COLO829 (cell line): ENCODE results near the gene ATG9B.
A peak's percentile ranks its signal among the peaks of the same experiment; 100 is the strongest.

Experiments used
- DNase-seq: peaks from one replicate; pipeline ENCODE4 v3.0.0; 2012; ENCODE audit warnings: low spot score

Gene ATG9B

DNA sequence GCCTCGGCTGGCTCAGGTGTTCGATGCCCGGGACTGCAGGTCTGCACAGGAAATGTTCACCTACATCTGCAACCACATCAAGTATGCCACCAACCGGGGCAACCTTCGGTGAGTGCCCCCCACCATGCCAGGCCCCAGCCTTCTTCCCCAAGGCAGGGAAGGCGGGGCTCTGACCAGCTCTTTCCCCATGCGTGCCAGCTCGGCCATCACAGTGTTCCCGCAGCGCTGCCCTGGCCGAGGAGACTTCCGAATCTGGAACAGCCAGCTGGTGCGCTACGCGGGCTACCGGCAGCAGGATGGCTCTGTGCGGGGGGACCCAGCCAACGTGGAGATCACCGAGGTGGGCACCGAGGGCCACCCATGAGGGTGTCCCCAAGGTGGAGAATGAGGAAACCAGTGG is 26.0 kb downstream of the ATG9B start:
- no peak for DNase-seq

DNA sequence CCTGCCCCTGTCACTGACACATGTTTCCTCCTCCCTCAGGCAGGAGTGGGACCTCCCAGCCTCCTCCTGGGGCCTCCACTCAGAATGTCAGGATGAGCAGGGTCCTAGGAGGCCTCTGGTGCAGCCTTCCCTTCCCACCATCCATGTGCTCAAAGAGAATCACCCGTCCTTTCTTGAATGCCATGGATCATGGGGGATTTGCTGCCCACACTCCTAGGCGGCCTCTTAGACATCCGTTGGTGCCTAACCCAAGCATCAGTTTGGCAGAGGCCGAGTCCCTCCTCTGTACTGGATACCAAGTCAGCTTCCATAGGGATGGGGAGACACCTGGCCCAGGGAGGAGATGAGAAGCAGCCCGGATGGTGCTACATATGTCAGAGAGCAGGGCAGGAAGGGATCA is 26.5 kb downstream of the ATG9B start:
- no peak for DNase-seq

DNA sequence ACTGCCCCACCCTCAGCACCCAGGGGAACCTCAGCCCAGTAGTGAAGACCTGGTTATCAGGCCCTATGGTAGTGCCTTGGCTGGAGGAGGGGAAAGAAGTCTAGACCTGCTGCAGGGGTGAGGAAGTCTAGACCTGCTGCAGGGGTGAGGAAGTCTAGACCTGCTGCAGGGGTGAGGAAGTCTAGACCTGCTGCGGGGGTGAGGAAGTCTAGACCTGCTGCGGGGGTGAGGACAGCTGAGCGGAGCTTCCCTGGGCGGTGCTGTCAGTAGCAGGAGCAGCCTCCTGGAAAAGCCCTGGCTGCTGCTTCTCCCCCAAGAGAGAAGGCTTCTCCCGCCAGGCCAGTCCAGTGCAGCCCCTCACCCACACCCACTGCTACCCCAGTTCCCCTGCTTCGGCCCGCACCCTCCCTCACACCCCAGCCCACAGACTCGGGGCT is 27.2 kb downstream of the ATG9B start:
- DNase-seq: no peak

DNA sequence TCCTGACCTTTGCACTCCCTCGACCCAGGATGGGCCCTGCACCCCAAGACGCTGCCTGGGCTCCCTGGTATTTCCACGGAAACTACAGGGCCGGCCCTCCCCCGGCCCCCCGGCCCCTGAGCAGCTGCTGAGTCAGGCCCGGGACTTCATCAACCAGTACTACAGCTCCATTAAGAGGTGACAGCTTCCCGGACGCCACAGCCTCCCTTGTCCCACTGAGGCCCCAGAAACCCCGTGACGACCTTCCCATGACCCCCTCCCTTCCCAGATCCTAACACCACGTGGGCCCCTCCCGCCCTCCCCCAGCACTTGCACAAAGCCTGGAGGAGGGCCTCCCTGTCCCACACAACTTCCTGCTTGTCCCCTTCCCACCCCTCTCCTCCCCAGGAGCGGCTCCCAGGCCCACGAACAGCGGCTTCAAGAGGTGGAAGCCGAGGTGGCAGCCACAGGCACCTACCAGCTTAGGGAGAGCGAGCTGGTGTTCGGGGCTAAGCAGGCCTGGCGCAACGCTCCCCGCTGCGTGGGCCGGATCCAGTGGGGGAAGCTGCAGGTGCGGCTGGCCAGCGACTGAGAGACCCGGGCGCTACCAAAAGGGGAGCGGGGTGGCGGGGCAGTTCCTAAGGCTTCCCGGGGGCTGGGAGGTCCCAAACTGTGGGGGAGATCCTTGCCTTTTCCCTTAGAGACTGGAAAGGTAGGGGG is 27.8 kb downstream of the ATG9B start:
- DNase-seq: no peak

DNA sequence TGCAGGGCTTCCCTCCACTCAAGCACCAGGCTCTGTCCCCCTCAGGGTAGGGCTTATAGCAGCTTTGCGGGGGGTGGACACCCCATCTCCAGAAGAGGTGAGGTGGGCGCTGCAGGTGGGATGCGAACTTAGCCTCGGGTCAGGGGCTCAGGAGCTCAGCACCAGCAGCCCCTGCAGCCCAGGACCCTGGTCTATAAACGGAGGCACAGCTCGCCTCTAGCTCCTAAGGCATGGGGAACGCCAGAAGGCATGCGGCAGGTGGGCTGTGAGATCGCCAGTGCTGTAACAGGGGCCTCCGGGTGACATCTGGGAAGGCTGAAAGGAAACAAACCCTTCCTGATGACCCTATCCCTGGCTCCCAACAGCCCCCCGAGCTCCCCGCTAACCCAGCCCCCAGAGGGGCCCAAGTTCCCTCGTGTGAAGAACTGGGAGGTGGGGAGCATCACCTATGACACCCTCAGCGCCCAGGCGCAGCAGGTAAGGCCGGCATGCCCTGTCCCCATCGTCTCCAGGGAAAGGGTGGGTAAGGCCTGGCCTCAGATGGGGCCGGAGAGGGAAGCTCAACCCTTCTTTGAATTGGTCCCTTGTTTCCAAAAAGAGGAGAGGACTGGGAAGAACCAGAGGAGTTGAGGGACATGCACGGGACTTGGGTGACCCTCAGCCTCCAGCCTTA is 29.3 kb downstream of the ATG9B start:
- DNase-seq: no peak

DNA sequence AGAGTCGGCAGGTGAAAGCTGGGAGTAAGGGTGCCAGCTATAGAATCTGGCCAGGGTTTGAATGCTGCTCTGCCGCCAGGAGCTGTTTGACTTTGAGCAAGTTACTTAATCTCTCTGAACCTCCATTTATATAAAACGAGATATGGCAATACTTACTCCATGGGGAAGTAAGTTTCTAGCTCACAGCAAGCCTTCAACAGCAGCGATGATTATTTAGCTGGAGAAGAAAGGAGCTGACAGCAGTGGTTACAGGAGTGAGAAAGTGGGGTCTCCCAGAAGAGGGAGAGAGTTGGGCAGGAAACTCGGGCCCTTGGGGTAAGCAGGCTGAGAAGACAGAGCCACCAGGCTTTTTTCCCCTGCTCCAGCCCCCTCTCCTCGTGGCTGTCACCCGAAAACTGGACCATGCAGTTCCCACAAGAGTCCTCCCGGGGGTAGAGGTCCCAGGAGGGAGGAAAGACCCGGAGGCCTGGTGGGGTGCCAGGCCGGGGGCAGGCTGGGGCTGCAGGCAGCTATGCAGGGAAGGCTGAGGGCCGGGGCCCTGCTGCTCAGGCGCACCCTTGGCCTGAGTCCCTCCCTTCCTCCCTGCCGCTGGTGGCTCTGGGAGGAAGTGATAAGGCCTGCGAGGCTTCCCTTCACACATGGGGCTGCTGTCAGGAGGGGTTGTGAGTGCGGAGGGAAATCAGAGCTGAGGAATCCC is 30.0 kb downstream of the ATG9B start:
- DNase-seq: no peak

DNA sequence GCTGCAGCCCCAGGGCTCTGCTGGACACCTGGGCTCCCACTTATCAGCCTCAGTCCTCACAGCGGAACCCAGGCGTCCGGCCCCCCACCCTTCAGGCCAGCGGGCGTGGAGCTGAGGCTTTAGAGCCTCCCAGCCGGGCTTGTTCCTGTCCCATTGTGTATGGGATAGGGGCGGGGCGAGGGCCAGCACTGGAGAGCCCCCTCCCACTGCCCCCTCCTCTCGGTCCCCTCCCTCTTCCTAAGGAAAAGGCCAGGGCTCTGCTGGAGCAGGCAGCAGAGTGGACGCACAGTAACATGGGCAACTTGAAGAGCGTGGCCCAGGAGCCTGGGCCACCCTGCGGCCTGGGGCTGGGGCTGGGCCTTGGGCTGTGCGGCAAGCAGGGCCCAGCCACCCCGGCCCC is 30.8 kb downstream of the ATG9B start:
- no peak for DNase-seq

DNA sequence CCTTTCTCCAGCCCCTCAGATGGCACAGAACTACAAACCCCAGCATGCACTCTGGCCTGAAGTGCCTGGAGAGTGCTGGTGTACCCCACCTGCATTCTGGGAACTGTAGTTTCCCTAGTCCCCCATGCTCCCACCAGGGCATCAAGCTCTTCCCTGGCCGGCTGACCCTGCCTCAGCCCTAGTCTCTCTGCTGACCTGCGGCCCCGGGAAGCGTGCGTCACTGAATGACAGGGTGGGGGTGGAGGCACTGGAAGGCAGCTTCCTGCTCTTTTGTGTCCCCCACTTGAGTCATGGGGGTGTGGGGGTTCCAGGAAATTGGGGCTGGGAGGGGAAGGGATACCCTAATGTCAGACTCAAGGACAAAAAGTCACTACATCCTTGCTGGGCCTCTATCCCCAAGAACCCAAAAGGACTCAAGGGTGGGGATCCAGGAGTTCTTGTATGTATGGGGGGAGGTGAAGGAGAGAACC is 31.4 kb downstream of the ATG9B start:
- no peak for DNase-seq

DNA sequence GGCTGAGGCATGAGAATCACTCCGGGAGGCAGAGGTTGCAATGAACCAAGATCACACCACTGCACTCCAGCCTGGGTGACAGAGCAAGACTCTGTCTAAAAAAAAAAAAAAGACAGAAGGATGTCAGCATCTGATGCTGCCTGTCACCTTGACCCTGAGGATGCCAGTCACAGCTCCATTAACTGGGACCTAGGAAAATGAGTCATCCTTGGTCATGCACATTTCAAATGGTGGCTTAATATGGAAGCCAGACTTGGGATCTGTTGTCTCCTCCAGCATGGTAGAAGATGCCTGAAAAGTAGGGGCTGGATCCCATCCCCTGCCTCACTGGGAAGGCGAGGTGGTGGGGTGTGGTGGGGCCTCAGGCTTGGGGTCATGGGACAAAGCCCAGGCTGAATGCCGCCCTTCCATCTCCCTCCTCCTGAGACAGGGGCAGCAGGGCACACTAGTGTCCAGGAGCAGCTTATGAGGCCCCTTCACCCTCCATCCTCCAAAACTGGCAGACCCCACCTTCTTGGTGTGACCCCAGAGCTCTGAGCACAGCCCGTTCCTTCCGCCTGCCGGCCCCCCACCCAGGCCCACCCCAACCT is 32.1 kb downstream of the ATG9B start:
- no peak for DNase-seq

DNA sequence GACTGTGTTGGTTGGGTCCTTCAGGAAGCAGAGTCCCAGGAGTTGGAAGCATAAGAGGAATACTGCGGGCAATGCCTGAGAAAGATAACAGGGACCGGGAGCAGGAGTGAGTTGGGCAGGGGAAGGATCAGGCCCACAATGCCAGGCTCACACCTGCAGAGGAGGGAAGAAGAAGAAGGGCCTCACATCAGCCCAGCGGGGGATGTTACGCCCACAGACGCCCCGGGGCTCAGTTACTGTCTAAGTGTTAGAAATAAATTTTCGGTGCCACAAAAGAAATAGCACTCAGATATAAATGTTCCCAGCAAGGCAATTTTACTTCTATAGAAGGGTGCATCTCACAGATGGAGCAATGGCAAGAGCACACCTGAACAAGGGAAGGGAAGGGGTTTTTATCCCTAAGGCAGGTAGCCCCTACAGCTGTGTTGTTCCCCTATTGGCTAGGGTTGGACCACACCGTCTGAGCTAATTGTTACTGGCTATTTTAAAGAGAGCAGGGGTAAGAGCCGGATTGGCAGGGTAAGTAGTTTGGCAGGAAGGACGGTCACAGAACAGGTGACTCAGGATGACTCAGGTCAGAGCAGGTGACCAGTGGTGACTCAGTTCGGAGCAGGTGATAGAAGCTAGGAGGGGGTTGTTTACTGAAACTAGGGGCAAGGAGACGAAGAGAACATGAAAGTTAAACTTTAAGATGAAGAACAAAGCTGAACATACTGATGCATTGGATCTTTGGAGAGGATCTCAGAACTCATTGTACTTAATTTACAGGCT is 33.7 kb downstream of the ATG9B start, which contains the start of gene NOS3:
NOS3 (plus strand) TSS at position 602 of the 771 bp plus-strand sequence. CDS start 2,787 bp downstream, outside the sequence.
- no peak for DNase-seq

DNA sequence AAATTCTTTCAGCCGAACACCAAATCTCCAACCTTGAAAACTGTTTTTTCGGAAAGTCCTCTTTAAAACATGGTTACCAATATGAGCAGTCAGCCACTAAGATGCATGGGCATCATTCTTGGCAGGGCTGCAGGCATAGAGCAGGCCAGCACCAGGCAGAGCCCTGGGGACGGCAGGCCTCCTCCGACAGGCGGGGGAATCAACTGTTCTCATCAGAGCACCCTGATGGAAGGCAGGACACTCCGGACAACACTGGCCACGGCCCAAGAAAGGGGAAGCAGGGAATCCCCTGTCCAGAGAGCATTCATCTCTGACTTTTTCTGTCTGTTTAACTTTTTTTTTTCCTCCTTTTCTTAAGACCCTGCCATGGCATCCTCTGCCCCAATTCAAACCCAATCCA is 34.8 kb downstream of the ATG9B start:
- DNase-seq: no peak

DNA sequence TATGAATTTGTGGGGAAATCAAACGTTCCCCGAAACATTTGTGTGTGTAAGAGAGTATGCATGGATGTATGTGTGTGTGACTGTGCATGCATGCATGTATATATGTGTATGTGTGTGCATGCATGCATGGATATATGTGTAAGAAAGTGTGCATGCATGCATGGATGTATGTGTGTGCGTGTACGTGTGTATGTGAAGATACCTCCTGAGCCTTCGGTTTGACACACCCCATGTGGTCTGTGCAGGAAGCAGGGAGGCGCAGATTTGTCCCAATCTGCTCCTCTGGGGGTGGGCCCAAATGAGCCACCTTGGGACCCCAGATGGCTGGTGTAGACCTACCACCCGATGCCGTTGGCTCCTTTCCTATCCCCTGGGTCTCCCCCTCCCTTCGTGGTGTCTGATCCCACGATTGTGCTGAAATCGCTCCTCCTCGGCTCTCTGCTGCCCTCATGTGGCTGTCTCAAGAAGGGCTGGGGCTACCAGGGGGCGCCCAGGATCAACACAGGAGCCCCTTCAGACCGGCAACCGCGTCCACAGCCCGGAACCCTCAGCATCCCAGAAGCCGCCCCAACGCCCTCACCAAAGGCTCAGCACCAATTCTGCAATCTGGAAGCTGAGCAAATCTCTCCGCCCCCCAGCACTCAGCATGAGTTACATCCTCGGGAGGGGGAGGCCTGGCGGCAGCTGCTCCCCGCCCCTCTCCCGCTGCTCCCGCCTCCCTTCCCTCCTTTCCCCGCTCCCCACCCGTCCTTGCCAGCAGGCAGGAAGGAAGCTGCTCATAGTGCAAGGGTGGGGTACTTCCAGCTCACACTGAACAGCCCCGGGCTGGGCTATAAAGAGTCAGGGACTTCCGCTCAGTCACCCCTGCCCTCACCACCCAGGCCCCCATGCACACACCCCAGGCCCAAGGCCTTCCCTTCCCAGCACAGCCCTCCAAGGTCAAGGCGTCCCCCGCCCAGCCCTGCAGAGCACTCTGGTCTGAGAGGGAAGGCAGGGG is 35.8 kb downstream of the ATG9B start:
- DNase-seq: no peak

DNA sequence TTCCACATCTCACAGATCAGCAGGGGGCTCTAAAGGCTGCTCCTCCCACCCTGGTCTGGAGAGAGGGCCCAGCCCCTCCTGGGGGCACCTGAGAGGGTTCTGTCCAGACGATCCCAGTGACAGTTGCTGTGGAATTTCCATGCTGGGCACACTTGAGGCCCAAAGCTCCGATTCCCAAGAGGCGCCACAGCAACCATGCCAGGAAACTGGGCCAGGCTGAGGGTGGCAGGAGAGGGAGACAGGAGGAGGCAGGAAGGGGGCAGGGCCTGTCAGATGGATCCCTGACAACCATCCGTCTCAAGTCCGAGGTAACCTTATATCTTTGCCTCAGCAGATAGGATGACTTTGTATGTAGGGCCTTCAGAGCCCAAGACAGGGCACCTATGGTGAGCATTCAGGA is 37.7 kb downstream of the ATG9B start:
- no peak for DNase-seq

DNA sequence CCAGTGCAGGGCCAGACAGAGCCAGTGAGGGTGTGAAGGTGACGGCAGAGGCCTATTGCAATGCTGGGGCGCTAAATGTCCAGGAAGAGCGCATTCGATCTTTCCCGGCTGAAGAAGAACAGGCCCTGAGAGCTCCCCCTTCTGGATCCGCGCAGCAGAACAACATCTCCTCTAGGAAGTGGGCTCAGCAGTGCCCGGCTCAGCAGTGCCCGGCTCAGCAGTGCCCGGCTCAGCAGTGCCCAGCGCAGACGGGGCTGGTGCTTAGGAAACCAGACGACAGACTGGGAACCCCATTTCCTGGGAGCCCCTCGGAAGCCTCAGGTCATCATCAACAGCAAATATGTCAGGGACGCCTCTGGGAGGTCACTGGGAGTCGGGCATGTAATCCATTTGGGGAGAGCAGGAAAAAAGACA is 38.2 kb downstream of the ATG9B start:
- DNase-seq: peak; percentile 70

DNA sequence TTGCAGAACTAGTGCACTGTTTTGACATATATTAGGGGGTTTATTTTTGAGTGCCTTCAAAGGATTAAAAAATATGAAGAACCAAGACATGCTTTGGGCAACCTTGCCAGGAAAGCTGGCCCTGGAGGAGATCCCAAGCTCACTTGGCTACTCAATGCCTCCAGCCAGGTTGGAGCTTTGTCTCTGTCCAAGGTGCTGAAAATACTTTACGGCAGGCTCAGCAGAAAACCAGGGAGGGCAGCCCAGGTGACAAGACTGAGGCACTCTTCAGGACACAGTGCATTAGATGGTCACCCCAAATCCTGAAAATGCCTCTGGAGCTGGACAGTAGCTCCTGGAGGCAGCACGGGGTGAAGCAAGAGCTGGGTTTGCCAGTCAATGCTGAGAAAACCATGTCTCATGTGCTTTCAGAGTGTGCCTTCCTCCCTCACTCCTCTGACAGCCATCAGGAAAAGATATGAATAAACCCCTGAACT is 40.4 kb downstream of the ATG9B start:
- no peak for DNase-seq

DNA sequence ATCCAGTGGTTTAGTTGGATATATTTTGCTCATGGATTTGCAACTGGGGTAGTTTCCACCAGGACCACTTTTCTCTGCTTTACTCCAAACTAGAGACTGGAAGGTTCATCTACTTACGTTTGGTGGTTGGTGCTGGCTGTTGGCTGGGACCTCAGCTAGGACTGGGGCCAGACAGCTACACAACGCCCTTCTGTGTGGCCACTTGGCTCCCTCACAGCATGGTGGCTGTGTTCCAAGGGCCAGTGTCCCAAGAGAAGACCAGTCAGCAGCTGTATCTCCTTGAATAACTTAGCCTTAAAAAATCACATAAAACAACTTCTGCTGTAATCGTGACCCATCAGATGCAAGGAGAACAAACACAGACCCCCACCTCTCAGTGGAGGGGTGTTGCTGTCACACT is 41.9 kb downstream of the ATG9B start:
- DNase-seq: no peak

DNA sequence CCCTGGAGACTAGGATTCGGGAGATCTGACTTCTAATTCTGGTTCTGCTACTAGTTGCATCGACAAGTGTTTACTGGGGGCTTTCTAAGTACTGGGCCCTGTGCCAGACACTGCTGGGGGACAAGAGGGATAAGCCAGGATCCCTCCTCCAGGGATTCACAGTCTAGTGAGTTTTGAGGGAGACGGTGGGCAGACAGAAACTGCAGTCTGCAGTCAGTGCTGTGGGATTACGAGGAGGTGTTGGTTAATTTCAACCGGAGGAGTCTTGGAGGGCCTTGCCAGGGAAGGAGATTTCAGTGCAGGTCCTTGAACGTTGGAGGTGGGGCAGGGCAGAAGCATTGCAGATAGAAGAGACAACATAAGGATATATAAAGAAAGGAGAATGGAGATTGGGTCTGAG is 42.6 kb downstream of the ATG9B start:
- DNase-seq: no peak

DNA sequence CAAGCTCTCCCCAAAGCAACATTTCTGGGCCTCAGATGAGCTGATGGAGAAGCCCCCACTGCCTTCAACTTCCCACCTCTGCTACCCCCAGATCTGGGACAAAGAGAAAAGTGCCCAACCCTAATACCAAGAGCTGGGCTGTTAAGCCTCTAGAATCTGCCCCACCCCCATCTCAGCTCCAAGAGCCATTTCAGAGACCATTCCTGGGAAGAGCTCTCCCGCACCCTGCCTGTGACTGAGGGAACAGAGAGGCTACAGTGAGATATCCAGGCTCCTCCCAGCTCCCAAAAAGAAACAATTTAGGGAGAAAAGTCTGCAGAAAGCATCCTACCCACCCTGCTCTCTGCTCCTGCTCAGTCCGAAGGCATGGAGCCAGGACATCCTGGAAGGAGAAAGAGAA is 43.6 kb downstream of the ATG9B start:
- no peak for DNase-seq

DNA sequence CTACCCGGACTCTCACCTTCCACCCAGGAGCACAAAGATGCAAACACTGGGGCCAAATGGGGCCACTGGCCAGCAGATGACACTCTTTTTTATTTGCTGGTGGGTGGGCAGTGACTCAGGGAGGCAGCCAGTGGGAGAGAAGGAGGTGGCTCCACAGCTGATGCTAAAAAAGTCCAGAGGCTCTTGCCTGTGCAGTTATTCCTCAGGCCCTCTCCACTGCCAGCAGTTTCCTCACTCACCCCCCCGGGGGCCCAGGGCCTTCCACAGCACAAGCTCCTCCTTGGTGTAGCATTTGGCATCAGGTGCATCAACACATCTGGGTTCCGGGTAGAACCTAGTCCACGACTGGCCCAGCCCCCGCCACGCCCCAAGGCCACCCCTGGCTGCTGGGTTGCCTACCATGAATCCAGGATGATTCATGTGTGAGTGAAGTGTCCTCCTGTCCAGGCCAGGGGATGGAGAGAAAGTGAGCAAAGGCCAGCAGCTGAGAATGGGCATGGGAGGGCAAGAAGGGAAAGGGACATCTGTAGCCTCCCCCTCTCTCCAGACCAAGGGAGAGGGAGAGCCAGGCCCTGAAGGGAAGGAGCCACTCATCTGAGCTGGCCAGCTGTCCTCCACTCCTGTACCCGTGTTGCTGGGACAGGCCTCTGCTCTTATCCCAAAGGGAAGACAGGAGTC is 44.4 kb downstream of the ATG9B start:
- no peak for DNase-seq
